Pons (tissue), 1 donor: Measurements from ENCODE around the gene RAD9A.
"Not testable (repeated sequence)": the region's sequence is repeated elsewhere in the genome, so short reads cannot be mapped to it uniquely, and the experiment has no call there.

ENCODE experiments used
- DNase-seq: peaks from one replicate; pipeline ENCODE4 v3.0.0-alpha.2; 2016; ENCODE audit warnings: low spot score

The RAD9A gene

DNA sequence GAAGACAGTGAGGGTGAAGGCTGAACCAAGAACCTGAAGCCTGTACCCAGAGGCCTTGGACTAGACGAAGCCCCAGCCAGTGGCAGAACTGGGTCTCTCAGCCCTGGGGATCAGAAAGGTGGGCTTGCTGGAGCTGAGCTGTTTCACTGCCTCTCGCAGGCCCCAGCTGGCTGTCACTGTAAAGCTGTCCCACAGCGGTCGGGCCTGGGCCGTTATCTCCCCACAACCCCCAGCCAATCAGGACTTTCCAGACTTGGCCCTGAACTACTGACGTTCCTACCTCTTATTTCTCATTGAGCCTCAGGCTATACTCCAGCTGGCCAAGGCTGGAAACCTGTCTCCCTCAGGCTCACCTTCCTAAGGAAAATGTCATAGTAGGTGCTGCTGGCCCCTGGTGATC is 5.8 kb downstream of the RAD9A start:
- no peak for DNase-seq

DNA sequence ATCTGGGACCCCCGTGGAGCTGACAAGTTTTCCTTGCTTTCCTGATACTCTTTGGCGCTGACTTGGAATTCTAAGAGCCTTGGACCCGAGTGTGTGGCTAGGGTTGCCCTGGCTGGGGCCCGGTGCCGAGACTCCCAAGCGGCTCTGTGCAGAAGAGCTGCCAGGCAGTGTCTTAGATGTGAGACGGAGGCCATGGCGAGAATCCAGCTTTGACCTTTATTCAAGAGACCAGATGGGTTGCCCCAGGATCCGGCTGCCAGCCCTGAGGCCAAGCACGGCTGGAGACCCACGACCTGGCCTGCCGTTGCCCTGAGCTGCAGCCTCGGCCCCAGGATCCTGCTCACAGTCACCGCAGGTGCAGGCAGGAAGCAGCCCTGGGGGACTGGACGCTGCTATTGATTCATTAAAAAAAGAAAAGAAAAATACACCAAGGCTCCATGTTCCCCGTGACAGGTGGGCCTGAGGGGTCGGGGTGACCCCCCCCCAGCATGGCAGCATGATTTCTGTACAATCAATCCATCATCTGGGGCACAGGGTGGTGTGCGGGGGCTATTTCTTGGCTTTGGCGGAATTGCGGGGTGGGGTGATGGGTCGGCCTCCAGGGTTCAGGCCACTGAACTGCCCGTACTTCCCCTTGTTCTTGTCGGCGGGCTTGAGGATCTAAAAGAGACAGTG is 6.3 kb downstream of the RAD9A start:
- no peak for DNase-seq

GRCh38 chr11:67398661-67399563 is 7.1 kb downstream of the RAD9A start:
- no peak for DNase-seq

DNA sequence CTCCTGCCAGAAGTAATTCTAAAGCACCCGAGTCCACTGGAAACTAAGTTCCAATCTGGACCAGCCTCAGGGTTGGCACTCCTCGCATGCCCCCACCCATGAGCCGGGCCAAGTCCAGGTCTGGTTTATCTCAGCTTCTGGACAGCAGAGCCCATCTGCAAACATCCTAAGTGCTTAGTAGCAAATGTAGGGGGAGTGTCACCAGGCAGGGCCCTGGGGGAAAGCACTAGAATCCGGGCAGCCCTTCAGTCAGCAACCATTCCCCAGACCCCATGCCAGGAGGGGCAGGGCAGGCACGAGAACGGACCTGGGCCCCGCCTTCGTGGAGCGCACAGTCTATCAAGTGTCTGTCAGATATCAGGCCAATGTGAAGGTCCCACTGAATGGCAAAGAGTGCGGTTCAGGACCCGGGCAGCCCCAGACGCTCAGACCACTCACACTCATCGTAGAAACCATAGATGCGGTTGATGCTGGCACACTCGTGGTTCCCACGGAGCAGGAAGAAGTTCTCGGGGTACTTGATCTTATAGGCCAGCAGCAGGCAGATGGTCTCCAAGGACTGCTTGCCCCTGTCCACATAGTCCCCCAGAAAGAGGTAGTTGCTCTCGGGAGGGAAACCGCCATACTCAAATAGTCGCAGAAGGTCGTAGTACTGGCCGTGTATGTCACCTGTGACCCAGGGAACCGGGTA is 8.6 kb downstream of the RAD9A start:
- no peak for DNase-seq

DNA sequence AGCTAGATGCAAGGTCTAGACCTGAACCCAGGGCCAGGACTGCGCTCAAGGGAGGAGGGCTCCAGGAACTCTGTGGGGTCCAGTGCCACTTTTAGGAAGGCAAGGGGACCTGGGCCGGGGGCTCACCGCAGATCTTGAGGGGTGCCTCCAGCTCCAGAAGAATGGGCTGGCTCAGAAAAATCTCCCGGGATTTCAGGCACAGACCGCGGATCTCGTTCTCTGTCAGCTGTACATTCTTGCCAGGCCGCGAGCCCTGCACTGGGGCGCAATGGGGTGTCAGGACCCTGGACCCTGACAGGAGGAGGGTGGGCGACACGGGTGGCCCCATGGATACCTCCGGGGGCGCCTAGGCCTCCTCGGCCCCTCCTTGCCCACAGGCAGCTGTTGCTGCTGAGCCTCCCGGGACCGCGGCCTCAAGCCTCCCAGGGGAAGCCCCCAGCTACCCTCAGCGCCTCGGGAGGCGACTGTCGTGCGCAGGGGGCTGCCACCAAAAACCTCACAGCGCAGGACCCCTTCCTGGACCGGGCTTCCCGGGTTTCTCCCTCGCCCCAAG is 9.2 kb downstream of the RAD9A start:
- no peak for DNase-seq

DNA sequence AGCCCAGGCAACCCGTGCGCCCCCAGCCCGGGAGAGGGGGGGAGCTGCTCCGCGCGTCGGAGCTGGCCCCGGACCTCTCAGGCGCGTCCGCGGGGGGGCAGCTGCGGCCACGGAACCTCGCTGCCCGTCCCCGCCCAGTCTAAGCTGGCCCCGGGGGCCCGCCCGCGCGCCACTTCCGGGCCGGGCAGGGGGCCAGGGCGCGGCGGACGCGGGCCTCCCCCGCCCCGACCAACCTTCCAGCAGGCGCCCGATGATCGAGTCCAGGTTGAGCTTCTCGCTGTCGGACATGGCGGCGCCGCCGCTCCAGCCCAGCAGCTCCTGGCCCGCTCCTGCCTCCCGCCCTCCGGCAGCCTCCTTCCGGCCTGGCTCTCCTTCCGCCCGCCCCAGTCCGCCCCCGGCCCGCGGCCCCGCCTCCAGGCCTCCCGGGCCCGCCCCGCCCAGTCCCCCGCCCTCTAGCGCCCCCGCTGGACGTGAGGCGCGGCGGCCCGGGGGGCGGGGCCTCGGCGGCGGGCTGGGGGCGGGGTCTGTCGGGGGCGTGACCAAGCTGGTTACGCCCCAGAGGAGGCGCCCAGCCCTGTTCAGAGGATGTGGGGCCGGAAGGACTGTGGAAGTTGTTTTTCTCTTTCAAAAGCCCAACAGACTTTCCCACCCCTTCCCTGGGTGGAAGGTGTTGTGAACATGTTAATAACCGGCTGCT is 9.9 kb downstream of the RAD9A start, which contains the start of gene PPP1CA:
PPP1CA (minus strand) TSS at position 364 of the 697 bp plus-strand sequence; CDS start at position 288, 76 bp downstream.
- DNase-seq: peak; percentile 92

DNA sequence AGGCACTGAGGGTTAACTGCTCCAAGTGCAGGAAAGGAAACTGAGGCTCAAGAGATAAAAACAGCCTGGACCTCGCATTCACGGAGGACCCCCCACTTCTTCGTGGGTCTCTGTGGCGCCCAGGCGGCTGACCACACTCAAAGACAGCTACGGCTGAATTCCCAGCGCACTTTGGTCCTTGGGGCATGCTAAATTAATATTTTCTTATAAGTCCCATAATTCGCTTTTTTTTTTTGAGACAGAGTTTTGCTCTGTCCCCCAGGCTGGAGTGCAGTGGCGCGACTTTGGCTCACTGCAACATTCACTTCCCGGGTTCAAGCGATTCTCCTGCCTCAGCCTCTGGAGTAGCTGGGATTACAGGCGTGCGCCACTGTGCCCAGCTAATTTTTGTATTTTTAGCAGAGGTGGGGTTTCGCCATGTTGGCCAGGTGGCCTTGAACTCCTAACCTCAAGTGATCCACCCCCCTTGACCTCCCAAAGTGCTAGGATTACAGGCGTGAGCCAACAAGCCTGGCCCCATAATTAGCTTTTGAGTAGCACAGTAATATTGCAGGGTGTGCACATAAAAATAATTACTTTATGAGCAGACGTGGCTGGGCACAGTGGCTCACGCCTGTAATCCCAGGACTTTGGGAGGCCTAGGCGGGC is 10.5 kb downstream of the RAD9A start:
- not testable (repeated sequence) for DNase-seq

GRCh38 chr11:67403085-67403484 is 11.3 kb downstream of the RAD9A start:
- DNase-seq: not testable (repeated sequence)

GRCh38 chr11:67404515-67405195 is 12.9 kb downstream of the RAD9A start:
- no peak for DNase-seq

- DNase-seq: no peak
Measured at GRCh38 chr11:67405196-67405567, 13.4 kb downstream of the RAD9A start.

- no peak for DNase-seq
Measured at GRCh38 chr11:67405688-67406339, 14.0 kb downstream of the RAD9A start.

DNA sequence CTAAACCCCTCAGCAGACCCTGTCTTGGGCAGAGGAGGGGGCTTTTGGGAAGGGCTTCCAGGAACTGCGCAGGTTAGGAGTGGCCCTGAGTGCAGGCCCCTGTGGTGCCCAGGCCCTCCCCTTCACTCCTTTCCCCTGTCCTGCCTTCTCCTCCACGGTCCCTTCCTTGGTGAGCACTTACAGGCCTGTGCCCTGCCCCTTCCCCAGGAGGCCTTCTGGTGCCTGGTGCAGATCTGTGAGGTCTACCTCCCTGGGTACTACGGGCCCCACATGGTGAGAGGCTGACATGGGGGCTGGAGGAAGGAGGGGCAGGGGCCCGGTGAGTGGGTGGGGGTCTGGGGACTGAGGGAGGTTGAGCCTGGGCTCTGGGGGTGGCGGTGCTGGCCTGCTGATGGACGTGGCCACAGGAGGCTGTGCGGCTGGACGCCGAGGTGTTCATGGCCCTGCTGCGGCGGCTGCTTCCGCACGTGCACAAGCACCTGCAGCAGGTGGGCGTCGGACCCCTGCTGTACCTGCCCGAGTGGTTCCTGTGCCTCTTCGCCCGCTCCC is 14.7 kb downstream of the RAD9A start:
- DNase-seq: no peak

GRCh38 chr11:67406969-67407687 is 15.3 kb downstream of the RAD9A start:
- DNase-seq: peak; percentile 75

DNA sequence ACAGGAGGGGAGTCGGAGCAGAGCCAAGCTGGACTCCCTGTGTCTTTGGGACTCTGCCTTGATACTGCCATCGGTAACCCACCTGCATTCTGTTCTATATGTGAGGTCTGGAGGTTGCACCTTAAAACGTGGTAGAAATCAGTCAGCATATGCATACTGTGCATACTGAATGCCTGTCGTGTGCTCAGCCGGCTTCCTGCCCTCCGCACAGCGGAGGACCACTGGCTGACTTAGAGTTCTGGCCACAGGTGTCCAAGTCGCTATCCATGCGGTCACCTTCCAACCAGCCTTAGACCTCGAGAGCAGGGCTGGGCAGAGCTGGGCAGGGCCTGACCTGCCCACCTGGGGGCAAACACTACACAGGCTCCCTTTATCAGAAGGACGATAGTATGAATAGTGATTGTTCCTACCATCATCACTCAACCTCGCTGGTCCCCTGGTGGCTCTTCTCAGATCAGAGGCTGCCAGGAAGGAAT is 15.9 kb downstream of the RAD9A start:
- peak; percentile 24 for DNase-seq

DNA sequence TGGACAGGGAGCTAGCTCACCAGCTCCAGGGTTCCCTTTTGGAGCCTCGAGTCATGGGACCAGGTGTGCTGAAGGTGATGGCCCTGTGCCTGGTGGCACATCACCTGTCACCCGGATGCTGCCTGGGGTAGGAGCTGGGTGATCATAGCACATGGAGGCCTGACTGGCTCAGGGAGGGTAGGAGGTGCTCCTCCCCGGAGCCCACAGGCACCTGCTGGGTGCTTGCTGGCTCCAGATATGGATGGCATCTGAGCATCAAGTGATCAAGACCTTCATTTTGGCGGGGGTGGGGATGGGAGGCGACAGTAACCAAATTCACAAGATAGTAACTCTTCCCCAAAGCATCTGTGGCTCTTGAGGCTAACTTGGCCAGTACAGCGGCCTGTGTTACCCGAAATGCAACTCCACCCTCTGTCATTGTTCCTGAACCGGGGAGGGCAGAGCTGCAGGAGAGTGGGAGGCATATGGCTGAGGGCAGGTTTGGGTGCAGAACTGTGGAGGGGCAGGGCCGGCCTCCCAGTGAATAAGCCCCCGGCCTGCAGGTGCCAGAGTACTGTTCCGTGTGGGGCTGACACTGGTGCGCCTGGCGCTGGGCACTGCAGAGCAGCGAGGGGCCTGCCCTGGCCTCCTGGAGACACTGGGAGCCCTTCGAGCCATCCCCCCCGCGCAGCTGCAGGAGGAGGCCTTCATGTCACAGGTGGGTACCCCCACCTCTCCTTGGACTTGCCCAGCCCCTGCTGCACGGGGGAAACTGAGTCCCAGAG is 16.8 kb downstream of the RAD9A start:
- no peak for DNase-seq

GRCh38 chr11:67409261-67409666 is 17.5 kb downstream of the RAD9A start:
- DNase-seq: no peak

DNA sequence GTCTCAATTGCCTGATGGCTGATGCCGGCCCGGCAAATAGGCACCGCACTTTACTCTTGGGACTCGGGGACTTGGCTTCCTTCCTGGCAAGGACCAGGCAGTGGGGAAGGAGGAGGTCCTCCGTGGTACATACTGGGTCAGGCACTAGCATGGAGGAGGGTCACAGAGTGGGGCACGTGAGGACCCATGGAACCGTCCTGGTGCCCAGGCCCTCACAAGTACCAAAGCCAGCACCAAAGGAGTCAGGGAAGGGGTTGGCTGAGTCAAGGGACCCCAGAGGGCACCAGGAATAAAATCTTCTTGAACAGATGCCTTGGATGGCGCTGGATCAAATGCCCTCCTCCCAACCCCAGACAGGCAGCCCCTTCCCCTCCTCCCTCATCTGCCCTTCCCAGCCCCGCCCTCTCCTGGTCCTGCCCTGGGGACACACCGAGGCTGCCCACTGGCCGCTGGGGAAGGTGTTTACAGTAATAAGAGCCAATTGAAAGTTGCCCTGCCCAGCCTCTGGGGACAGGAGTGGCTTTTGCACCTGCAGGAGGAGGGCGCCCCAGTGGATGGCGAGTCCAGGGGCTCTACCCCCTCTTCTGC is 18.1 kb downstream of the RAD9A start:
- DNase-seq: peak; percentile 40

- DNase-seq: peak; percentile 98
Measured at GRCh38 chr11:67410369-67410831, 18.6 kb downstream of the RAD9A start.
